Measurements from ENCODE around the gene TRAK2. TPM values are rescaled to one million over a fixed set of nuclear protein-coding genes. Genes with fewer than 3 reads are reported as not detected.

Gene TRAK2
- 38.2 TPM for total RNA-seq

GRCh38 chr2:201451292-201452057 is at the start of gene TRAK2, which contains the start of gene STRADB:
Gene TRAK2, minus strand, starts transcription at chr2:201451458. Its CDS starts 30,951 bp downstream, at chr2:201420507.
Gene STRADB, plus strand, starts transcription at chr2:201451740. Its CDS starts 3,101 bp downstream, at chr2:201454841.

GRCh38 chr2:201357221-201357620 is 94.0 kb downstream of the TRAK2 start, which contains the start of gene FLACC1:
Gene FLACC1, minus strand, starts transcription at chr2:201357345. Its CDS starts 5,941 bp downstream, at chr2:201351404.

Small RNA genes lying within 50 kb of the gene (small RNA-seq; reads per million reads assigned to genes)
- not detected for gene RF00019 (ENCODE audit: low replicate concordance)

Other genes with a start within 250 kb of the TRAK2 start
- gene CASP8, start 190.9 kb downstream of the TRAK2 start, total RNA-seq, result 14.5 TPM
- gene FLACC1, start 94.1 kb downstream of the TRAK2 start, total RNA-seq, result 3.5 TPM
- 69.2 TPM for gene STRADB, start 282 bp upstream of the TRAK2 start, total RNA-seq
- gene TMEM237, start 192.0 kb upstream of the TRAK2 start, total RNA-seq, result 21.7 TPM
- 0.23 TPM for gene MPP4, start 247.2 kb upstream of the TRAK2 start, total RNA-seq